Renal cortical epithelial cell (primary cell): ENCODE data around the gene CEACAM5. TPM values are rescaled to one million over a fixed set of nuclear protein-coding genes. Genes with fewer than 3 reads are reported as not detected.
"Not testable (repeated sequence)": the region's sequence is repeated elsewhere in the genome, so short reads cannot be mapped to it uniquely, and the experiment has no call there.

Experiments used
- DNase-seq: peaks from one replicate; pipeline ENCODE4 v3.0.0-alpha.2; 2011; ENCODE audit warnings: low read depth
- total RNA-seq: library from RNA; depleted of rRNA; stranded (reverse); fragments of >200 nt; gene quantifications from 2 replicates; pipeline ENCODE4 v1.2.3, GENCODE V29; 2014

CEACAM5 gene
- total RNA-seq, 1 donor from 2014 or later, result not detected

- no peak for DNase-seq
Measured at GRCh38 chr19:41740415-41741243, 32.2 kb downstream of the CEACAM5 start.

DNA sequence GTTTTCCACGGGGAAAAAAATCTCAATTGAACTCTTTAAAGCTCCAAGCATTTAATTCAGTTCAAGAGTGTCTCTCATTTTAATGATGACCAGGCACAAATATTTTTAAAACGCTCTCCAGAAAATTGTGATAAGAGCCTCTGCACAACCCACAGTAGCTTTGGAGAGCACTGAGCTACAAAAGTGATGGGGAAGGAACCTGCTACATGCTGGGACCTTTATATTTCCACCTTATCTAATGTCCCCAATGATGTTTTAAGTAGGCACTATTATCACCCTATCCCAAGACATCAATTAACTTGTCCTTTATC lies 32.8 kb downstream of the CEACAM5 start:
- no peak for DNase-seq

DNA sequence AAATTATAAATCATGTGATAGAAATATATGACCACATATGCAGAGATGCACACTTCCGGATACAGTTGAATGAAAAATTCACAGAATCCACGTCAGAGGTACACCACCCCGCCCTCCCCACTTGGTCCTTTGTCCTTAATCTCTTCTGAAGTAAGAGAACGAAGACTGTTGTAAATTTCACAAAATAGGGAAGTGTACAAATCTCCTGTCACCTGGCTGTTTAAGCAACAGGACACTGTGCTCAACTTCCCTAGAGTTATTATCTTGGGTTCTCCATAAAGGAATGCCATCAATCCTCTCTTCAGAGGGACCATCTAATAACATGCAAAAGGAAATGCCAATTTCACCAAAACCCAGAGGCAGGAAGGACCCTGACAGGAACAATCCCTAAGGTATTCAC lies 36.4 kb downstream of the CEACAM5 start:
- no peak for DNase-seq

DNA sequence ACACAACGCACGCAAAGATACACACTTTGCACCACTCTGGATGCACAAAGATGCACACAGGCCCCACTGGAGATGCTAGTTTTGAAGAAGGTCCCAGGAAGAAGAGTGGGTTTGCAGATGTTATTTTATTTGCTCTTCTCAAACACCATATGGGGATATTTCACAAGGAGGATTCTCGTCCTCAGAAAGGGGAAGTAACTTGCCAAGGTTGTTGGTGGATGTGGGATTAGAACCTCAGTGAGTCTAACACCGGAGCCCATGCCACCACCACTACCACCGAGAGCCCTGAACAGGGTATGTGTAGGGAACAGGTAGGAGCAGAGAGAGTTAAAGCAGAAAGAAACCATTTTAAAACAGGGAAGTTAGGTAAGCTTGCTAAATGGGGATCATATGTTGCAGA lies 37.3 kb downstream of the CEACAM5 start:
- no peak for DNase-seq

DNA sequence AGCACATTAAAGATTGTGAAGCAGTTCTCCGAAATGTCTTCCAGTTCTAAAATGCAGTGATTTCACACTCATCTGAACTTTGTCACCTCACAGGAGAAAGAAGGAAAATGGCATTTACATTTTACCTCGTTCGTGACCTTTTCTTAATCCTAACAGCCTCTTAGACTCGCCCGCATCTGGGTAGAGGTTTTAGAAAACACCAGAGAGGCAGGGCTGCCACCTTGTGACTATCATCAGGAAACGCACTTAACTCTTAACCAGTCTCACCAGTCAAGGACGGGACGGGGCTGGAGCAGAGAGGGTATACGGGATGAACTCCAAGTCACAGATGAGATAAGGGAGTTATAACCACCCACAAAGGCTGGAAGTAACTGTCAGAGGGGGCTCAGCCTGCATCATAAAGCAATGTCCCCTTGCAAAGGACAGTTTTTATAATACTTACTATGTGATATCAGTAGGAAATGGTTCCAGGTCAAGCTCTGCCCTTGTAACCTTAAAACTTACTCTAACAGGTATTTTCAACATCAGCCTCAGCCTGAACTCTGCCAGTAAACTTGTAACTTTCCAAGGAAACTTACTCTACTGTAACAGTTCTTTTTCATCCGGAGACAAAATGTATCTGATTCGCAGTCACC lies 38.3 kb downstream of the CEACAM5 start:
- peak; percentile 34 for DNase-seq

DNA sequence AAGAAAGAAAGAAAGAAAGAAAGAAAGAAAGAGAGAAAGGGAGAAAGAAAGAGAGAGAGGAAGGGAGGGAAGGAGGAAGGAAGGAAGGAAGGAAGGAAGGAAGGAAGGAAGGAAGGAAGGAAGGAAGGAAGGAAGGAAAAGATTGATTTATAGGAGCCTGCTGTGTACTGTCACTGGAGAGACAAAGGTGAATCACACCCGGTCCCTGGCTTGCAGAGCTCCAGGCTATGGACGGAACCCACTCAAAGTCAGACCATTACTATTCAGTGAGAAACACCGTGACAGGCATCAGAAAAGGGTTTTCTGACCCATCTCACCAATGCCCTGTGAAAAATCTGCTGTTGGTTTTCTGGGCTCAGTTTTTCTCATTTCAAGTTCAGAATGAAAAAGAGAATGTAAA lies 39.6 kb downstream of the CEACAM5 start:
- DNase-seq, result no peak

- DNase-seq, result not testable (repeated sequence)
Measured at GRCh38 chr19:41750248-41751134, 42.1 kb downstream of the CEACAM5 start.

DNA sequence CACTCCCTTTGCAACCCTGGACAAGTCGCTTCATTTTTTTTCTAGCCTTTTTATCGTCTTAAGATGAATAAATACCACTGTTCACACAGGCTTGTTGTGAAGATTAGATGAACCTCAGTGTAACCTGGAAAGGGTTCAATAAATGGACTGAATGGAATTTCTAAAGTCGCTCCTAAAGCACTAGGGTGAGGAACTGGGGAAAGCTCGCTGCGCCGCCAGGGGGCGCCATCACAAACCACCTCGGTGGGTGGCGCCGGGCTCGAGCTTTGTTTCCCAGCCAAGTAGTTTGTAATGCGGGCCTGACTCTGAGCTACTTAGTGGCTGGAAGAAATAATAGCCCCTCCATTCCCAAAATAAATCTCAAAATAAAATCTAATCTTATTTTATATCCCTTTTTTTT lies 44.7 kb downstream of the CEACAM5 start:
- no peak for DNase-seq

DNA sequence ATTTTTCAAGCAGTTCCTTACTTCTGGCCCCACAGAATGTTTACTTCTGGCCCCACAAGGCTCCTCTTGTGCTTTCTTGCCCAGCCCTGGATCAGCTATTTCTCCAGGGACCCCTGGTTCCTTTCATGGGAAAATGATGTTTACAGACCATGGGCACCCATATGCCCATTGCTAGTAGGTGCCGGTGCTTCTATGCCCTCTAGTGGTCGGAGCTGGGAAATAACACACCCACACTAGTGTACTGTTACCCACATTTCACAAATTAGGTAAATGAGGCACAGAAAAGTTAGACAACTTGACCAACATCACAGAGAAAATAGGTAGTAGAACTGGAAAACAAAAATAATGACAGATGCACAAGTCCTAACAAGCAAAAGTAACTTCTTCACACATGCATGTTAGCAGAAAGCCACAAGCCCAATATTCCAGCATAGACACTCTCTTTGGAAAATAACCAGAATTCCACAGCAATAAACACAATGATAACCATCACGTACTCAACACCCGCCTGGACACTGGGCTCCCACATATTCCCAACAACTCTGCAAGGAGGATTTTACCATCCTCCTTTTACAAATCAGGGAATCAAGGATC lies 45.6 kb downstream of the CEACAM5 start:
- DNase-seq, result no peak

- no peak for DNase-seq
Measured at GRCh38 chr19:41755328-41755913, 47.0 kb downstream of the CEACAM5 start, which contains the start of gene CEACAM6. TSS of gene CEACAM6 (plus strand) at chr19:41755530. CDS start at chr19:41755639, 109 bp downstream.

DNA sequence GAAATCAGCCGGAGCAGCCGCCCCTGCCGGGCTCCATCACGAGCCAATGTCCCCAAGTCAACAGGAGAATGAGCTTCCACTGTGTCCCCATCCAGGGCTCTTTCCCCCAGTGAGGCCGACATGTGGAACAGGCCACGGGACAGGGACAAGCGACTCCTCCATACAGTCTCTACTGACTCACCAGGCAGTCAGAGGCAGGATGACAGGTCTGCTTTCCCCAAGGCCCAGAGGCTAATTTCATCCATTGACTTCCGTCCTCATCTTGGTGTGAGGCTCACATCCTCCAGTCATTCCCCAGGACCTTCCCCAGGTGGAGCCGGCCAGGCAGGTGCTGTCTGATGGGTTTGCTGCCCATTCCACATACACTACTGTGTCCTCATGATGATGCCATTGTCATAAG lies 50.4 kb downstream of the CEACAM5 start:
- no peak for DNase-seq

DNA sequence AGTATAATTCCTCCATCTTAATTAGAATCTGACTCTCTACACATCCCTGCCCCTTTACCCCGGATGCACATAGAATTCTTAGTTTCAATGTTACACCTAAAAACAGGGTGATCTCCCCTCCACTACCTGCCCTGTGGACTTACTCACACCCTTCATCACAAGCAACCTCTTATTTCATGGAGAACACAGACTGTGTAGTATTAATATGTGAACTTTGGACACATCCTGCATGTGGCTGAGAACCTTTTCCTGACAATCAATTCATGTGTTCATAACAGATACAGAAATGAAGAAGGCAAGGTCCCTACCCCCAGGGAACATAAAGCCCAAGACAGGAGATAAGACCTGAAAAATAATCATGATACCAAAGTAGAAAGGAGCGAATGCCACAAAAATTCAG lies 58.7 kb downstream of the CEACAM5 start:
- no peak for DNase-seq

GRCh38 chr19:41768105-41768504 lies 59.7 kb downstream of the CEACAM5 start:
- not testable (repeated sequence) for DNase-seq

- no peak for DNase-seq
Measured at GRCh38 chr19:41769608-41770007, 61.2 kb downstream of the CEACAM5 start.

DNA sequence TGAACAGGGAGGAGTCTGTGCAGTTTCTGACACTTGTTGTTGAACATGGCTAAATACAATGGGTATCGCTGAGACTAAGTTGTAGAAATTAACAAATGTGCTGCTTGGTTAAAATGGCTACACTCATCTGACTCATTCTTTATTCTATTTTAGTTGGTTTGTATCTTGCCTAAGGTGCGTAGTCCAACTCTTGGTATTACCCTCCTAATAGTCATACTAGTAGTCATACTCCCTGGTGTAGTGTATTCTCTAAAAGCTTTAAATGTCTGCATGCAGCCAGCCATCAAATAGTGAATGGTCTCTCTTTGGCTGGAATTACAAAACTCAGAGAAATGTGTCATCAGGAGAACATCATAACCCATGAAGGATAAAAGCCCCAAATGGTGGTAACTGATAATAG lies 63.0 kb downstream of the CEACAM5 start:
- DNase-seq, result no peak

DNA sequence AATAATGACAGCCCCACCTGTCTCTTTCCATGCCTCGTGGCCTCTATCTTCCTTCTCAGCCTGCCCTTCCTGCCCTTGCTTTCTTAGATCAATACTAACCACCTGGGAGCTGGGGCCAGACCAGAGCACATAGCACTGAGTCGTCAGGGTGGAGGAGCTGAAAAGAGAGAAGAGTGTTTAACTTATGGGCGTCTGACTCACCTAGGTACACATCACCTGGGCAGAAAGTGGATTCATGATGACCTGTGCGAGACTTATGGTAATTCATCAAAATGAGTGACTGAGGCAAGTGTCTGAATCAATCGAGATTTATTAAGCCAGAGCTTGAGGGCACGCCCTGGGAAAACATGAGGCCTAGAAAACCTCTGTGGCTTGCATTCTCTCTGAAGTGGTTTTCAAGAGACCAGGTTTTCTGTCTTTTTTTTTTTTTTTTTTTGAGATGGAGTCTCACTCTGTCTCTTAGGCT lies 66.1 kb downstream of the CEACAM5 start:
- DNase-seq, result peak; percentile 47

- DNase-seq, result no peak
Measured at GRCh38 chr19:41776700-41777099, 68.3 kb downstream of the CEACAM5 start.
